Measurements from ENCODE around the gene CAPN14.

GRCh38 chr2:31132786-31133185 lies 84.5 kb downstream of the CAPN14 start:
- TF ChIP-seq CTCF (IDR thresholded peaks at IDR 0.05), result no peak
- TF ChIP-seq POLR2AphosphoS5 (IDR thresholded peaks at IDR 0.05; ENCODE audit: low read depth, low read length), result no peak

All from Panc1 (cell line).